ENCODE measurements around the gene CACNA1D.

Gene CACNA1D

DNA sequence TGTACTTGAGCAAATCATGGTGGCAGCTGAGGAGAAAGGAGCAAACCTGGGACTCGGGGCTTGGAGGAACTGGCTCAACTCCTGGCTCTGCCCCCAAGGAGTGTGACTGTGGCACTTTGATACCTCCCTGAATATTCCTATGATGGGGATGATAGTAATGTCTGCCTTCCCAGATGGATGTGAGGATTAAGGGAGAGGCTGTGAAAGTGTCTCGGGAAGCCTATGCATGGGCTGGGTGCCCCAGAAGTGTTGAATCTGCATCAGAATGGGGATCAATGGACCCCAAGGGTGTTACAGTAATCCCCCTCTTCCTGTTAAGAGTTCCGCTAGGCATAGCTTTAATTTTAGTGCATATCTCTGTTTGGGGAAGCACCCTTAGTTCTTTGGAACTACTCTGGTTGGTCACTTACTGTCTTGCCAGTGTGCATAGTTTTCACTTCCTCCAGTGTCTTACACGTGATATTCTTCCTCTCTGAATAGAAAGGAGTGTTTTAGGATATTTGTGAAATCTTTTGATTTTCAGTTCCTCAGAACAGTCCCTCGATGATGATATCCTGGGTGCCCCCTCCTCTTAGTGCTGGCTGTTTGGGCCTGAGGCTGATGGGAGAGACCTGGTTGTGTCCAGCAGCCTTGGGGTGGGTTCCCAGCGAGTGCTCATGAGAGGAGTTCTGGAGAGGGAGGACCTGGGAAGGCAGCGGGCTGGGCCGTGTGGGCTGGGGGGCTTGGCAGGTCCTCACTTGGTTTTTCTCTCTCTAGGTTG, 254.3 kb downstream of the CACNA1D start:
- H3K9me3 ChIP-seq (ENCODE audit: control insufficient read depth, low read length), result no peaks in the 10 kb centered on the region
- no peaks in the 10 kb centered on the region for H3K4me1 ChIP-seq (ENCODE audit: control insufficient read depth, insufficient read depth, low read length, poor library complexity, severe bottlenecking)
- WGBS, 2 experiments (ENCODE audit: insufficient coverage in 2 of 2), result 80 to 81% methylated on average over 4 to 7 of the region's 8 CpGs
- H3K4me3 ChIP-seq (ENCODE audit: extremely low read depth, insufficient read depth, low read length, poor library complexity, severe bottlenecking), result no peak overlapping the region
- H3K36me3 ChIP-seq (ENCODE audit: control insufficient read depth, insufficient read depth, low read length), result no peaks in the 10 kb centered on the region
- no peak overlapping the region for H3K27ac ChIP-seq (ENCODE audit: low read depth, low read length, severe bottlenecking)

GRCh38 chr3:53749448-53749847, 255.0 kb downstream of the CACNA1D start:
- WGBS, 2 experiments (ENCODE audit: insufficient coverage in 2 of 2), result 94 to 97% methylated on average over 2 to 4 of the region's 5 CpGs
- H3K27ac ChIP-seq (ENCODE audit: low read depth, low read length, severe bottlenecking), result no peak overlapping the region

DNA sequence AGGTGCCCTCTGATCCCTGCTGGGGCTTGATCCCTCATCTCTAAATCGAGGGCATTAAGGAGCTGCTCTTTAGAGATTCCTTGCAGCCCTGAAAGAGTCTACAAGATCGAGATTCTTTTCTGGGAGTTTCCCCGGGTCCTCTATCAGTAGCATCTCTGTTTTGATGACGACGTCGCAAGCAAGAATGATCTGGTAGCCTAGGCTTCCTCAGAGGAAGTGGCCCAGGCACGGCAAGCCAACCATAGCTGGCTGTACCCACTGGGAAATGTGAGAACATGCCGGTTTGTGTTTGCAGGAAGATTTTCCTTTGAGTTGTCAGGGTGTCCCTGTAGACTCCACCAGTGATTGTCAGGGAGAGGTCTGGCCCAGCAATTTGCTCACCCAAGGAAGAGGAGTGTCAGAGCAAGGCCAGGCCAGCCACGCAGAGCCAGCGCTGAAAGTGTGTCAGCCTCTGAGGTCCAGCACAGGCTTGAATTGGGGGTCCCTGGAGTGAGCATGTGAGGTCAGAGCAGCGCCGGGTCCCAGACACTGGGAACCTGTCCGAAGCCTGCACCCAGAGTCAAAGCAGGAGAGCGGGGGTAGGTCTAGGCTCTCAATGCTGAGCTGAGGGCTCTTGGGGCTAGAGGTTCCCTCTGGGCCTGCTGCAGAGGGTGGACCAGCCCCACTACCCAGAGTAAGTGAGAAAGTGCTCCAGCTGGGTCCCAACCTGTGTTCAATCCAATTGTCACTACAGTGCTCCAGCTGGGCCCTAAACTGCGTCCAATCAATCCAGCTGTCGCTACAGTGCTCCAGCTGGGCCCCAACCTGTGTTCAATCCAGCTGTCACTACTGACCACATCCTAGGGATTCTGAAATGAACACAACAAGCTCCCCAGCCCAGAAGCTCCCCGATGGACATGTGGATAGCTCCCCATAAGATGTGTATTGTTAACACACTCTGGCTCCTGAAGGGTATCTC, 256.1 kb downstream of the CACNA1D start:
- no peaks in the 10 kb centered on the region for H3K4me1 ChIP-seq (ENCODE audit: control insufficient read depth, insufficient read depth, low read length, poor library complexity, severe bottlenecking)
- H3K9me3 ChIP-seq (ENCODE audit: control insufficient read depth, low read length), result no peaks in the 10 kb centered on the region
- H3K36me3 ChIP-seq (ENCODE audit: control insufficient read depth, insufficient read depth, low read length), result no peaks in the 10 kb centered on the region
- H3K4me3 ChIP-seq (ENCODE audit: extremely low read depth, insufficient read depth, low read length, poor library complexity, severe bottlenecking), result no peak overlapping the region
- no peak overlapping the region for H3K27ac ChIP-seq (ENCODE audit: low read depth, low read length, severe bottlenecking)
- 93 to 94% methylated on average over 16 of the region's 17 CpGs for WGBS, 2 experiments (ENCODE audit: insufficient coverage in 2 of 2)

More at GRCh38 chr3:53749448-53749847, 255.0 kb downstream of the CACNA1D start:
- Histone ChIP-seq H3K4me1 (ENCODE audit: control insufficient read depth, insufficient read depth, low read length, poor library complexity, severe bottlenecking) (no peaks in the 10 kb centered on the region), H3K36me3 (ENCODE audit: control insufficient read depth, insufficient read depth, low read length) (no peaks in the 10 kb centered on the region), H3K4me3 (ENCODE audit: extremely low read depth, insufficient read depth, low read length, poor library complexity, severe bottlenecking) (no peak overlapping the region), H3K9me3 (ENCODE audit: control insufficient read depth, low read length) (no peaks in the 10 kb centered on the region)

GRCh38 chr3:53753518-53754183, 259.2 kb downstream of the CACNA1D start:
- Histone ChIP-seq H3K4me3 (ENCODE audit: extremely low read depth, insufficient read depth, low read length, poor library complexity, severe bottlenecking) (no peak overlapping the region), H3K4me1 (ENCODE audit: control insufficient read depth, insufficient read depth, low read length, poor library complexity, severe bottlenecking) (no peaks in the 10 kb centered on the region), H3K27ac (ENCODE audit: low read depth, low read length, severe bottlenecking) (no peak overlapping the region), H3K36me3 (ENCODE audit: control insufficient read depth, insufficient read depth, low read length) (no peaks in the 10 kb centered on the region), H3K9me3 (ENCODE audit: control insufficient read depth, low read length) (no peaks in the 10 kb centered on the region)
- WGBS, 2 experiments (ENCODE audit: insufficient coverage in 2 of 2), result 92 to 95% methylated on average over 9 of the region's 9 CpGs

GRCh38 chr3:53754325-53754724, 259.9 kb downstream of the CACNA1D start:
- Histone ChIP-seq H3K4me3 (ENCODE audit: extremely low read depth, insufficient read depth, low read length, poor library complexity, severe bottlenecking) (no peak overlapping the region), H3K27ac (ENCODE audit: low read depth, low read length, severe bottlenecking) (no peak overlapping the region), H3K9me3 (ENCODE audit: control insufficient read depth, low read length) (no peaks in the 10 kb centered on the region), H3K36me3 (ENCODE audit: control insufficient read depth, insufficient read depth, low read length) (no peaks in the 10 kb centered on the region), H3K4me1 (ENCODE audit: control insufficient read depth, insufficient read depth, low read length, poor library complexity, severe bottlenecking) (no peaks in the 10 kb centered on the region)
- 90 to 100% methylated on average over 1 to 6 of the region's 9 CpGs for WGBS, 2 experiments (ENCODE audit: insufficient coverage in 2 of 2)

- H3K9me3 ChIP-seq (ENCODE audit: control insufficient read depth, low read length), result no peaks in the 10 kb centered on the region
- 100% methylated on average over 1 to 2 of the region's 3 CpGs for WGBS, 2 experiments (ENCODE audit: insufficient coverage in 2 of 2)
Observed at GRCh38 chr3:53758846-53759245, 264.4 kb downstream of the CACNA1D start.

DNA sequence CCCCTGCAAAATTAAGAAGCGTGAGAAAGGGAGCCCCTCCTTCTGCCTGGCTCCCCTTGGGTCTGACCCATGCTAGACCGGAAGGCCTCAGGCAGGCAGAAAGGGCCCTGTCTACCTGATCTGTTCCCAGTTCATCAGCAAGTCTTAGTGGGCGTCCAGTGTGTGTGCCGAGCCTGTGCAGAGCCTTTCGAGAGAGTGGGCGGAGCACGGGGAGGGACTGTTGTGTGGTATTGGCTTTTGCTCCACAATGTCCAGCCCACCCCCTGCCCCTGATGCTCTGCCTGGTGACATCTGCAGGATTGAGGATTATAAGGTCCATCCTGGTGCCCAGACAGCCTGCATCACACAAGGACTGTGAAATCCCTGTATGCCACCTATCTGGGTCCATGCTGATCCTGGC, 268.9 kb downstream of the CACNA1D start:
- Histone ChIP-seq H3K27ac (ENCODE audit: low read depth, low read length, severe bottlenecking) (no peak overlapping the region), H3K36me3 (ENCODE audit: control insufficient read depth, insufficient read depth, low read length) (no peaks in the 10 kb centered on the region), H3K4me1 (ENCODE audit: control insufficient read depth, insufficient read depth, low read length, poor library complexity, severe bottlenecking) (no peaks in the 10 kb centered on the region), H3K4me3 (ENCODE audit: extremely low read depth, insufficient read depth, low read length, poor library complexity, severe bottlenecking) (no peak overlapping the region), H3K9me3 (ENCODE audit: control insufficient read depth, low read length) (no peaks in the 10 kb centered on the region)
- WGBS, 2 experiments (ENCODE audit: insufficient coverage in 2 of 2), result 90 to 96% methylated on average over 2 to 6 of the region's 7 CpGs

More at GRCh38 chr3:53758846-53759245, 264.4 kb downstream of the CACNA1D start:
- Histone ChIP-seq H3K4me1 (ENCODE audit: control insufficient read depth, insufficient read depth, low read length, poor library complexity, severe bottlenecking) (no peaks in the 10 kb centered on the region), H3K4me3 (ENCODE audit: extremely low read depth, insufficient read depth, low read length, poor library complexity, severe bottlenecking) (no peak overlapping the region), H3K36me3 (ENCODE audit: control insufficient read depth, insufficient read depth, low read length) (no peaks in the 10 kb centered on the region), H3K27ac (ENCODE audit: low read depth, low read length, severe bottlenecking) (no peak overlapping the region)

- no peaks in the 10 kb centered on the region for H3K36me3 ChIP-seq (ENCODE audit: control insufficient read depth, insufficient read depth, low read length)
- 88 to 89% methylated on average over 11 of the region's 14 CpGs for WGBS, 2 experiments (ENCODE audit: insufficient coverage in 2 of 2)
Observed at GRCh38 chr3:53764026-53764775, 269.8 kb downstream of the CACNA1D start.

DNA sequence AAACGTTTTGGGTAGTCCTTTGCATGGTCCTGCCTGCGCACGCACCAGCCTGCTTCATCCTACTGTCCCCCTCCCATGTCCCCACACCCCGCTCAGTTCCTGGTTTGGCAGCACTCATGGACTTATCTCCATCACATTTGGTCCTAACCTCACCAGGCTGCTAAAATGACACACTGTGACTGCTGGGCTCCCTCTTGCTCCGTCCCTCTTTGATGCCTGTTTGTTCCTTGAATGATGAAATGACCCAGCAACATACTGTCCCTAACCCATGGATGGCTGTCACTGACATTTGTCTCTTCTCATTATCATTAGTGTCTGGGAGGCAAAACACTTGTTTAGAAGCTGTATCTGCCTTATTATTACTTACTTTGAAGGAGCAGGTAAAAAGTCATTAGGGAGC, 271.3 kb downstream of the CACNA1D start:
- WGBS, 2 experiments (ENCODE audit: insufficient coverage in 2 of 2), result 84 to 86% methylated on average over 4 of the region's 5 CpGs
- H3K4me3 ChIP-seq (ENCODE audit: extremely low read depth, insufficient read depth, low read length, poor library complexity, severe bottlenecking), result no peak overlapping the region
- H3K27ac ChIP-seq (ENCODE audit: low read depth, low read length, severe bottlenecking), result no peak overlapping the region
- no peaks in the 10 kb centered on the region for H3K9me3 ChIP-seq (ENCODE audit: control insufficient read depth, low read length)
- H3K4me1 ChIP-seq (ENCODE audit: control insufficient read depth, insufficient read depth, low read length, poor library complexity, severe bottlenecking), result no peaks in the 10 kb centered on the region
- no peaks in the 10 kb centered on the region for H3K36me3 ChIP-seq (ENCODE audit: control insufficient read depth, insufficient read depth, low read length)

More at GRCh38 chr3:53764026-53764775, 269.8 kb downstream of the CACNA1D start:
- Histone ChIP-seq H3K27ac (ENCODE audit: low read depth, low read length, severe bottlenecking) (no peak overlapping the region), H3K4me3 (ENCODE audit: extremely low read depth, insufficient read depth, low read length, poor library complexity, severe bottlenecking) (no peak overlapping the region), H3K4me1 (ENCODE audit: control insufficient read depth, insufficient read depth, low read length, poor library complexity, severe bottlenecking) (no peaks in the 10 kb centered on the region), H3K9me3 (ENCODE audit: control insufficient read depth, low read length) (no peaks in the 10 kb centered on the region)

DNA sequence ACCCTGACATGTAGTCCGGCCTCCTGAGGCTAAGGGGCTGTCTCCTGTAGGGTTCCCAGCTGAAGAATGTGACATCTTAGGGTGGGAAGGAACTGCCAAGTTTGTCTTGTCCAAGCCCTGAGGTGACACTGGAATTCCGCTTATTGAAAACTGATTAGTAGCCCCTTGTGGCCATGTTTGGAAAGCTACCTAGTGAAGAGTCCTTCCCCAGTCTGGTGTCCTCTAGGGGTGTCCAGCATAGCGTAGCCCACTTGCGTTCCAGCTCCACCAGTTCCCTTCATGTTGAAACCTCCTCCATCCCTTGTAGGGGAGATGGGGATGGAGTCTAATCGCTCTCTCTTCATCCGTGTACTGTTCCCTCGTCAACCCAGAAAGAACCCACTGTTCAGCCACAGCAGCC, 272.3 kb downstream of the CACNA1D start:
- no peaks in the 10 kb centered on the region for H3K9me3 ChIP-seq (ENCODE audit: control insufficient read depth, low read length)
- no peak overlapping the region for H3K27ac ChIP-seq (ENCODE audit: low read depth, low read length, severe bottlenecking)
- 93 to 95% methylated on average over 3 to 7 of the region's 7 CpGs for WGBS, 2 experiments (ENCODE audit: insufficient coverage in 2 of 2)
- no peaks in the 10 kb centered on the region for H3K36me3 ChIP-seq (ENCODE audit: control insufficient read depth, insufficient read depth, low read length)
- no peaks in the 10 kb centered on the region for H3K4me1 ChIP-seq (ENCODE audit: control insufficient read depth, insufficient read depth, low read length, poor library complexity, severe bottlenecking)
- no peak overlapping the region for H3K4me3 ChIP-seq (ENCODE audit: extremely low read depth, insufficient read depth, low read length, poor library complexity, severe bottlenecking)
